T-helper 1 cell treated with Interleukin-12 subunit alpha and Interleukin-12 subunit beta and Interleukin-4 antibody, amounts not matched to agents 30 μg/mL and 1 μg/mL, for 36 hours (primary cell): Measurements from ENCODE around the gene SULT1A1.
"Not testable (repeated sequence)": the region's sequence is repeated elsewhere in the genome, so short reads cannot be mapped to it uniquely, and the experiment has no call there.

Experiments
- H3K27ac Mint-ChIP-seq: one replicate; pipeline ENCODE4 v1.8.0; 2021; ENCODE audit warnings: mild to moderate bottlenecking, mixed read lengths
- H3K27me3 Mint-ChIP-seq: one replicate; pipeline ENCODE4 v1.8.0; 2021; ENCODE audit warnings: low read depth, mixed read lengths
- H3K36me3 Mint-ChIP-seq: one replicate; pipeline ENCODE4 v1.8.0; 2021; ENCODE audit warnings: low read depth, mixed read lengths
- H3K4me1 Mint-ChIP-seq: one replicate; pipeline ENCODE4 v1.8.0; 2021; ENCODE audit warnings: low read depth, mixed read lengths
- H3K4me3 Mint-ChIP-seq: one replicate; pipeline ENCODE4 v1.8.0; 2021; ENCODE audit warnings: mild to moderate bottlenecking, moderate library complexity, mixed read lengths
- H3K9me3 Mint-ChIP-seq: one replicate; pipeline ENCODE4 v1.8.0; 2021; ENCODE audit warnings: mixed read lengths

Gene SULT1A1

GRCh38 chr16:28601589-28601988 lies 8.3 kb downstream of the SULT1A1 start:
- not testable (repeated sequence) for H3K4me3 Mint-ChIP-seq, H3K27me3 Mint-ChIP-seq, H3K9me3 Mint-ChIP-seq, H3K27ac Mint-ChIP-seq, H3K4me1 Mint-ChIP-seq, H3K36me3 Mint-ChIP-seq

DNA sequence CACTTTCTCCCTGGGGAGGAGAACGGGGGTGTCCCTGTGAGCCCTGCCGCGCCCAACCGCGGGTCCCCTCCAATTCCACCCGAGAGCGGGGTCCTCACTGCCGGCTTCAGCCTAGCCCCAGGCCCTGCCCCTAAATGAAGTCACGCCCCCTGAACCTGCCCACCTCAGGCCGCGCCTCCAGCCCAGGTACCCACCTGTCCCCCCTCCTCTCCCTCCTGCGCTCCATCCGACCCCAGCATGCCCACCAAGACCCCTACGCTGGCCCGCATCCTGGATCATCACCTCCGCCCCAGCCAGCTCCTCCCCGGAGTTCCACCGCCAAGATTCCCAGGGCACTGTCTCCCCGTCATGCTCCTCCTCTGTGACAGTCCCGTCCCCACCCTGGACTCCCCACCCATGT lies 8.9 kb downstream of the SULT1A1 start:
- H3K9me3 Mint-ChIP-seq, H3K36me3 Mint-ChIP-seq, H3K27ac Mint-ChIP-seq, H3K4me3 Mint-ChIP-seq, H3K4me1 Mint-ChIP-seq, H3K27me3 Mint-ChIP-seq: not testable (repeated sequence)

- not testable (repeated sequence) for H3K4me1 Mint-ChIP-seq, H3K27me3 Mint-ChIP-seq, H3K36me3 Mint-ChIP-seq, H3K4me3 Mint-ChIP-seq, H3K9me3 Mint-ChIP-seq, H3K27ac Mint-ChIP-seq
Measured at GRCh38 chr16:28599377-28600285, 10.2 kb downstream of the SULT1A1 start.

GRCh38 chr16:28597692-28598261 lies 12.1 kb downstream of the SULT1A1 start:
- no peaks in the 10 kb centered on the region for H3K9me3 Mint-ChIP-seq
- no peak overlapping the region for H3K27ac Mint-ChIP-seq
- no peaks in the 10 kb centered on the region for H3K27me3 Mint-ChIP-seq
- peaks cover 2% of the 10 kb centered on the region for H3K4me1 Mint-ChIP-seq
- no peaks in the 10 kb centered on the region for H3K36me3 Mint-ChIP-seq
- no peak overlapping the region for H3K4me3 Mint-ChIP-seq

- Mint-ChIP-seq H3K27ac (no peak within 1 kb of the TSS), H3K4me1 (peaks cover 2% of the 10 kb centered on the region), H3K9me3 (no peaks in the 10 kb centered on the region), H3K4me3 (no peak within 1 kb of the TSS), H3K36me3 (no peaks in the 10 kb centered on the region), H3K27me3 (no peaks in the 10 kb centered on the region)
Measured at GRCh38 chr16:28596840-28597691, 12.8 kb downstream of the SULT1A1 start, which contains the start of gene SULT1A2. Gene SULT1A2, minus strand, starts transcription at chr16:28597050. Its CDS starts 1,120 bp downstream, at chr16:28595930.

GRCh38 chr16:28596115-28596630 lies 13.7 kb downstream of the SULT1A1 start:
- no peaks in the 10 kb centered on the region for H3K27me3 Mint-ChIP-seq
- H3K4me3 Mint-ChIP-seq, result no peak overlapping the region
- peaks cover 2% of the 10 kb centered on the region for H3K4me1 Mint-ChIP-seq
- no peak overlapping the region for H3K27ac Mint-ChIP-seq
- peaks cover 4% of the 10 kb centered on the region for H3K36me3 Mint-ChIP-seq
- no peaks in the 10 kb centered on the region for H3K9me3 Mint-ChIP-seq

GRCh38 chr16:28595451-28595850 lies 14.4 kb downstream of the SULT1A1 start:
- H3K9me3 Mint-ChIP-seq, H3K4me3 Mint-ChIP-seq, H3K36me3 Mint-ChIP-seq, H3K4me1 Mint-ChIP-seq, H3K27me3 Mint-ChIP-seq, H3K27ac Mint-ChIP-seq: not testable (repeated sequence)

DNA sequence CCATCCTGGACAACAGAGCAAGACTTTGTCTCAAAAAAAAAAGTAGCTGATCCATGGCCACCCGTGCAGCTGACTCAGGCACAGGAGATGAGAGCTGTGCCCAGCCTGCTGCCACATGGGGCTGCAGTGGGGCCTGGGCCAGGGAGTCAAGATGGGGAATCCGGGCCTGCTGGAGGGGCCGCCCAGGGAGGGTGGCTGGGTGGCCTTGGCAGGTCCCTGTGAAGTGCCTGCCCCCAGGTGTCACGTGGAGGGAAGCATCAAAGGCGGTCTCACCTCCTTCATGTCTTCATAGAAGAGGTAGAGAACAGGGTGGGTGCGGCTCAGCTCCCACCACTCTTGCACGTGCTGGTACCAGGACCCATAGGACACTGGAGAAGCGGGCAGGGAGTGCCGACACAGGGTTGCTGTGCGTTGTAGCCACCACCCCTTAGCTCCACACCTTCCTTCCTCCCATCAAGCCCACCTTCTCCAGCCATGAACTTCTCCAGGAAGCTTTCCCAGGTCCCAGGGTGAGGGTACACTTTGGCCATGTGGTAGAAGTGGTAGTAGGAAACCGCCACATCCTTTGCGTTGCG lies 16.8 kb downstream of the SULT1A1 start:
- no peak overlapping the region for H3K27ac Mint-ChIP-seq
- no peaks in the 10 kb centered on the region for H3K9me3 Mint-ChIP-seq
- no peak overlapping the region for H3K4me3 Mint-ChIP-seq
- no peaks in the 10 kb centered on the region for H3K27me3 Mint-ChIP-seq
- peaks cover 7% of the 10 kb centered on the region for H3K36me3 Mint-ChIP-seq
- peaks cover 2% of the 10 kb centered on the region for H3K4me1 Mint-ChIP-seq

- peaks cover 2% of the 10 kb centered on the region for H3K4me1 Mint-ChIP-seq
- H3K27me3 Mint-ChIP-seq, result no peaks in the 10 kb centered on the region
- no peaks in the 10 kb centered on the region for H3K9me3 Mint-ChIP-seq
- no peak overlapping the region for H3K4me3 Mint-ChIP-seq
- H3K36me3 Mint-ChIP-seq, result peaks cover 7% of the 10 kb centered on the region
- no peak overlapping the region for H3K27ac Mint-ChIP-seq
Measured at GRCh38 chr16:28592511-28592910, 17.3 kb downstream of the SULT1A1 start.

DNA sequence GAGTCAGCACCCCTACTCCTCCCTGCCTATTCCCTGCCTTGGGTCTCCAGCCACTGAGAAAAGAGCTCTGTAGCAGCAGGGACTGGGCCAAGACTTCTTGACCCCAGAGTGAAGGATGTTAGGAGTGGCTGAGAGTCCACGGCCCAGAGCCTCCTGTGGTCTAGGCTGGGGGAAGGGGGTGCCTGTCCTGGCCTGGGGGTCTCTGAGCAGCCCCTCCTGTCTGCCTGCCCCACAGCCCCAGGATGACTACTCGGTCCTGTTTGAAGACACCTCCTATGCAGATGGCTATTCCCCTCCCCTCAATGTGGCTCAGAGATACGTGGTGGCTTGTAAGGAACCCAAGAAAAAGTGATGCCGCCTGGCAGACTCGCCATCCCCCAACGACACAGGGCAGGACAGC lies 18.5 kb downstream of the SULT1A1 start:
- Mint-ChIP-seq H3K27ac (no peak overlapping the region), H3K4me3 (no peak overlapping the region), H3K36me3 (peaks cover 12% of the 10 kb centered on the region), H3K4me1 (no peaks in the 10 kb centered on the region), H3K27me3 (no peaks in the 10 kb centered on the region), H3K9me3 (no peaks in the 10 kb centered on the region)

DNA sequence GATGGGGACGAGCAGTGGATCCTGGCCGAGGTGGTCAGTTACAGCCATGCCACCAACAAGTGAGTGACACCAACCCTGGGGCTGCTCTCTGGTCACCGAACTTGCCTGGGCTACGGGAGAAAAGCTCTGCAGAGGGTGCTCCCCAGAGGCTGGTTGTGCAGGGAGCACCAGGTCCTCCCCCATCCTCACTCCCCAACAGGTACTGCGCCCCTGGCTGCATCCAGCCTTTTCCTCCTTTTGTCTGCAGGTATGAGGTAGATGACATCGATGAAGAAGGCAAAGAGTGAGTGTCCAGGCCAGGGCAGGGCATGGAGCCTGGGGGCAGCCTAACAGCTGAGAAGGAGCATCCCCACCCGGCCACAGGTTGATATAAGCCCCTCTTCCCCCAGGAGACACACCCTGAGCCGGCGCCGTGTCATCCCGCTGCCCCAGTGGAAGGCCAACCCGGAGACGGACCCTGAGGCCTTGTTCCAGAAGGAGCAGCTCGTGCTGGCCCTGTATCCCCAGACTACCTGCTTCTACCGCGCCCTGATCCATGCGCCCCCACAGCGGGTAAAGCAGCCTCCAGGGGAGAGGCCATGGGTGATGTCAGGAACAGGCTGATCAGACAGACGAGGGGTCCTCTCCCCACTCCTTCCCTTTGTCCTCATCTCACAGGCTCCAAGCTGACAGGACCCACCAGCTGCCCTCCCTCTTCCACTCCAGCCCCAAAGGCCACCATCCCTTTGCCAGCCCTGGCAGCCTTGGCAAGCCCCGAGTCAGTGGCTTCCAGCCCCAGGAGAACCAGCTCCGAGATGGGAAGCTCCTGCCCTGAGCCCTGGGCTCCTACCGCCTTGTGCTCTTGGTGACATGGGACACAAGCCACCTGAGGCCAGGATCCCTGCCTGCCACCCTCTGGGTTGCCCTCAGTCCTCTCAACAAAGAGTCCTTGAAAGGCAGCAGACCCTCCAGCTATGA lies 19.2 kb downstream of the SULT1A1 start:
- Mint-ChIP-seq H3K4me3 (no peak overlapping the region), H3K4me1 (no peaks in the 10 kb centered on the region), H3K36me3 (peaks cover 12% of the 10 kb centered on the region), H3K9me3 (no peaks in the 10 kb centered on the region), H3K27me3 (no peaks in the 10 kb centered on the region), H3K27ac (no peak overlapping the region)

GRCh38 chr16:28589930-28590329 lies 19.9 kb downstream of the SULT1A1 start:
- Mint-ChIP-seq H3K9me3 (no peaks in the 10 kb centered on the region), H3K4me3 (no peak overlapping the region), H3K27me3 (no peaks in the 10 kb centered on the region), H3K36me3 (peaks cover 12% of the 10 kb centered on the region), H3K27ac (no peak overlapping the region), H3K4me1 (no peaks in the 10 kb centered on the region)

GRCh38 chr16:28589069-28589468 lies 20.8 kb downstream of the SULT1A1 start:
- Mint-ChIP-seq H3K4me3 (no peak overlapping the region), H3K9me3 (no peaks in the 10 kb centered on the region), H3K27me3 (no peaks in the 10 kb centered on the region), H3K36me3 (peaks cover 15% of the 10 kb centered on the region), H3K27ac (no peak overlapping the region), H3K4me1 (no peaks in the 10 kb centered on the region)
